Activated CD4-positive, alpha-beta T cell treated with anti-CD3 and anti-CD28 coated beads, Interleukin-2, amount 50 U/mL, for 1 hour (primary cell): ENCODE measurements around the gene ABR.
"Not testable (repeated sequence)": the region's sequence is repeated elsewhere in the genome, so short reads cannot be mapped to it uniquely, and the experiment has no call there.

Experiments used
- DNase-seq: peaks from one replicate; pipeline ENCODE4 v3.0.0-alpha.2; 2020

The ABR gene

DNA sequence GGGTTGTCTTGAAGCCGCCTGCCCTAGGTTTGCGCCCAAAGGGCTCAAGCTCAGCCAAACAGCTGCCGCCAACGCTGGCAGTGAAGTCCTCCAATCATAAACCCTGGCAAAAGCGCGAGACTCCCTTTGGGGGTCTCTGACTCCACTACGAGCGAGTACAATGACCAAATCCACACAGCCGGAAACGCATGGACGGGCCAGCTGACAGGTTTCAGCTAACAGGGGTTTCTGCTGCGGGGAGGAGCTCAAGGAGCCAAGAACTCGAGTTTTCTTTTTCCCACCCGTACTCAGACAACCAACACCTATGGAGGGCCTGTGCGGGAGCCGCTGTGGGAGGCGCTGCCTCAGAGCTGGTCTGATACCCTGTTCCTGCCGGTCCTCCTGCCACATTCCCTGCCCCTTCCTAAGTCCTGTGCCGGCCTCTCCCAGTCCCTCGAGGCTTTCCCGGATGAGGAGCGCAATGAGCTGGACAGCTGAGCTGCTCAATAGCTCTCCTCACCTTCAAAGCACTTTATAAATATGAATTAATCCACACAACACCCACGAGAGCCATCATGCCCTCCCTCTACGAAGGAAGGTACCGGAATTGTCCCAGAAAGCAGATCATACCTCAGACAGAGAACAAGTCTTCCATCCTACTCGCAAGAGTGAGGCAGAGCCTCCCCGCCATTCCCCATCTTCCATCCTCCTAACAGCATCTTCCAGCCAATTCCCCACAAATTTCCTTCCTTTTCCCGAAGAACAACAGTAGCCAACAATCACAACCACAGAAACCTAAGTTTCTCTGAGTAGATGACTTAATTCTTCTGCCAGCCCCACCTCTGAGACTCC lies 6.1 kb downstream of the ABR start:
- no peak for DNase-seq

DNA sequence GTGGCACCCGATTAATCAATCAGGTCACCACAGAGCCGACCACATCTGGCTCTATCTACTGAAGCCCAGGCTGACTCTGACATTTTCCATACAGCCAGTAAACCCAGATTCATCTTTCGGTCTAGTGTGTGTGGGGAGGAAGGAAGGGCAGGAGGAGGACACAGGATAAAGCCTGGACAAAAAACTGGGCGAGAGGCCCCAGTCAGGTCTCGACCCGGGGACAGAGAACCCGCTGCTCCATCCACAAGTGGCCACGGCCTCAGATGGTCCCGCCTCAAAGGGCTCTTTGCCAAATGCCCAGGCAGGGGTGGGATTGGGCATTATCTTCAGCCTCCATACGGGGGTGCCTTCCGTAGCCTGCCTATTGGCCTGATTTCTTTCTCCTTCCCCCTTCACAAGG lies 7.8 kb downstream of the ABR start:
- no peak for DNase-seq

DNA sequence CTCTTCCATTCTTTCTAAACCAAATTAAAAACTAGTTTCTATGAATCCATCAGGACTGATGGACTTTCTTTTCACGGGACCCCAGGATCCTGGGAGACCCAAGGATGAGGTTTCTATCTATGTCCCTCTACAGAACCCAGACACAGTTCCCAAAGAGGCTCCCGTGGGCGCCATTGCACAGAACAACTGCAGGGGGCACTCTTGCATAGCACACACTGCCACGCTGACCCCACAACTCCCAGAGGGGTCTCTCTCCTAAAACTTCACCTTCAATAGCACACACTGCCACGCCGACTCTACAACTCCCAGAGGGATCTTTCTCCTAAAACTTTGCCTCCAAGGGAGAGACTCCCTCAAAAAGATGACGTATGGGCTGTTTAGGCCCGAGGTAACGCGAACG lies 9.0 kb downstream of the ABR start:
- DNase-seq, result no peak

DNA sequence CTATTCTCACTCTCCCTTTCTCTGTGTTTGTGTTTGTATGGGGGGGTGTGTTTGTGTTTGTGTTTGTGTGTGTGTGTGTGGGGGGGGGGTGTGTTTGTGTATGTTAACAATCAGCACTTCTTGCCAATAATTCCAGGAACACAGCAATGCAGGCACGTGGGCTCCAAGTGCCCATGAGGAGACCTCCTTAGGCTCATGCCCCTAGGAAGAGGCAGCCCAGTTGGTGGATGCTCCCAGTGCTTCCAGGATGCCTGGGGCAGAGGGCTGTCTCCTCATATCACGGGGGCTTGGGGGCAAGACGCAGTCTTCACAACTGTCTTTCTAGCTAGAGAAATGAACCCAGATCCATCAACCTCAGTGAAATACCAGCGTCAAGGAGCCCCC lies 9.9 kb downstream of the ABR start:
- no peak for DNase-seq

DNA sequence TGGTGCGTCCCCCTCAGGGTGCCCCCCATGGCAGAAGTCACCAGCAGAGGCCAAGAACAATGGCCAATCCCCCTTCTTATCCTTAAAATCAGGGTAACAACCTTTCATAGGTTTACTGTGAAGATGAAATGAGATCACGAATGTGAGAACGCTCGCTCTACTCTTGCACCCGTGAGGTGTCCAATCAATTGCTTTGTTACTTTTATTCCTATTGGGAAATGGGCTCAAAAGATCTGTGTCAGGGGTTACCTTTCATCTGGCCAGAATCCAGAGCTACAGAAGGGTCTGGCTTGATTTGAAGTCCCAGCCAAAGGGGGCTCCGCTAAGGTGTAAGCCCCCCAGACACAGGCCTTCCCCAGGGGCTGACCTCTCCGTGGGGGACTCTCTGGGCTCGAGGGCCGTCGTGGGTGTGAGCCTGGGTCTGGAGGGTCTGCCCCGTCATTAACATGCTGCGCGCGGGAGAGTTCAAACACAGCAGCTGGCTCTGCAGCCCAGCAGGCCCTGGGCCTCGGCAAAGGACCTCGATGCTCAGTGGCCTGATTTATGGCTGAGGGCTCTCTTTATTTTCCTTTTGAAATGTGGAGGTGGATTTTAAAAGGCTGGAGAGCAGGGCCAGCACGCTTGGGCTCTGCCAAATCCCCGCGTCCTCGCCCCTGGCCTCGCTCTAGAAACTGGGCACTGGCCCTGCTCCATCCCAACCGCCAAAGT lies 10.4 kb downstream of the ABR start:
- no peak for DNase-seq

DNA sequence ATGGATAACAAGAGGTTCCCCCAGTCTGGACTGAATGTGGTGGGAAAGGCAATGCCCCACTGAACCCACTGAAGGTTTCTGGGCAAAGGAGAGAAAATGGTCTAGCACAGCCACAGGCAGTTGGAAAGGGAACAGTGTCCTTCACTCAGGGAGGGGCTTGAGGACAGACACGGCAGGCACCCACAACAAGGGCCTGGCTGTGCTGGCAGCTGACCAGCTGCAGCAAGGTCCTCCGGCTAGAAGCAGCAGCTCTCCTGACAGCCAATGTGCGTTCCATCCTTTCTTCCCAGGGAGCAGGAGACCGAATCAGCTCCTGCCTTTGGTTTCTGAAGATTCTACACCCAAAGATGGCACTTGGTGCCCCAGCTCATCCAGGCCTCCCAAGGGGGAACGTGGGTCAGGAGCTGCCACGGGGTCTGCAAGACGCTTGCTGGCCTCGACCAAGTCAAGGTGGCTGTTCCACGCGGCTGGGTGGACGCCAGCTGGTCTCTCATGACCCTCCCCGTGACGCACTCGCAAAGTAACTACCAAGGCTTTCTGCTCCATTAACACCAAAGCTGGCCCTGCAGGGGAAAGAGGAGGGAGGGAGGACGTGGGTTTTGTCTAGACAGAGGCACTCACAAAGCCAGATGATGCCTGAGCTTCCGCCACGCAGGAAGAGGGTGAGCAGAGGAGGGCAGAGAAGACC lies 11.1 kb downstream of the ABR start:
- no peak for DNase-seq

DNA sequence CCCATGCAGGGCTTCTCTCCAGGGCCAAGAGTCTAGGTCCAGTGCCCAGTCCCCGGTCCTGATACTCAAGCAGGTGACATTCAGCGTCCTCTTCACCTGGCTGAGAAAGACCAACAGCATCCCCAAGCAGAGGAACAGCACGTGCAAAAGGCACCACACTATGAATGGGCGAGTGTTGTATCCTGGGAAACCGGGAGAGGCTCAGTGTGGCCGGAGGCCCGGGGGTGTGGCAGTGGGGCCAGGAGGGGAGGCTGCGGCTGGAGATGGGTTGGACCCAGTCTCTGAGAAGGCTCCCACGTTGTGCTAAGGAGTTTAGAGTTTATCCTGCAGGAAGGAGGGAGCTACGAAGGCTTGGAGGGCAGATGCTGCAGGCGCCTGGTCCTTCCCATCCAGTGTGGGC lies 13.5 kb downstream of the ABR start:
- no peak for DNase-seq

DNA sequence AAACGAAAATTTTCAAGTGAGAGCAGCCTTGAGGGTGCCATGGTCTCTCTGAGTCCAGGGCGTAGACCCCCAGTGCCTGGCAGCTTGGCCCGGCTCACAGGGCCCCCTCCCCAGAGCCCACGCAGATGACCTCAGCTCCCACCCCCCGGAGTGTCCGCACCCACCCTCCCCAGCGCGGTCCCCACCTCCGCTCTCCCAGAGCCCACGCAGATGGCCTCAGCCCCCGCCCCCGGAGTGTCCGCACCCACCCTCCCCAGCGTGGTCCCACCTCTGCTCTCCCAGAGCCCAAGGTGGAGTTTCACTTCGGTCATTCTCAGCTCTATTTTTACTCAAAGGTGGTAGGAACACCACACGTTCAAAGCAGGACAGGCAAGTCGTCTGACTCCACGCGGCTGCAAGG lies 13.9 kb downstream of the ABR start:
- no peak for DNase-seq

DNA sequence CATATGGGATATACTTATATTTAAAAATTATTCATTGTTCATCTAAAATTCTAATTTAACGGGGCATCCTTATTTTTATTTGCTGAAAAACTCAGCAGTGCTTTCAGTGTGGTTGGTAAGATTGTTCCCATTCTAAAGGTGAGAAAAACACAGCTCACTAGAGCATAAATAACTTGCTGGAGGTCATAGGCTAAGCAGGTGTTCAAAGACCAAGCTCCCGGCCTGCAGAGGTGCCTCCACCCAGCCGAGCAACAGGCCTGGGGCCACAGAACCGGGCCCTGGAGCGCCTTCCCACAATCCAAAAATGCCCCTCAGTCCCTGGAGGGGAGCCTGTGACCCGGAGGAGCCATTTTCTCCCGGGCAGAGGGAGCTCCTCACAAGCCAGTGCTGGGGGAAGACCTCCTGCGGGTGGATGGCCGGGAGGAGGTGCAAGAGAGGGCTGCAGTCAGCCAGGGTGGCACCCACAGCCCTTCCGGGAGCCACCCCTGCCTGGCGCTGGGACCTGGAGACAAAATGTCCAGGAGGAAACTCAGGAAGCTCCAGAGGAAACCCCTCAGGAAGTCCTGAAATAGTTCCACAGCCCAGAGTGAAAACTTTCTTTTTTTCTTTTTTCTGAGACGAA lies 14.7 kb downstream of the ABR start:
- no peak for DNase-seq

DNA sequence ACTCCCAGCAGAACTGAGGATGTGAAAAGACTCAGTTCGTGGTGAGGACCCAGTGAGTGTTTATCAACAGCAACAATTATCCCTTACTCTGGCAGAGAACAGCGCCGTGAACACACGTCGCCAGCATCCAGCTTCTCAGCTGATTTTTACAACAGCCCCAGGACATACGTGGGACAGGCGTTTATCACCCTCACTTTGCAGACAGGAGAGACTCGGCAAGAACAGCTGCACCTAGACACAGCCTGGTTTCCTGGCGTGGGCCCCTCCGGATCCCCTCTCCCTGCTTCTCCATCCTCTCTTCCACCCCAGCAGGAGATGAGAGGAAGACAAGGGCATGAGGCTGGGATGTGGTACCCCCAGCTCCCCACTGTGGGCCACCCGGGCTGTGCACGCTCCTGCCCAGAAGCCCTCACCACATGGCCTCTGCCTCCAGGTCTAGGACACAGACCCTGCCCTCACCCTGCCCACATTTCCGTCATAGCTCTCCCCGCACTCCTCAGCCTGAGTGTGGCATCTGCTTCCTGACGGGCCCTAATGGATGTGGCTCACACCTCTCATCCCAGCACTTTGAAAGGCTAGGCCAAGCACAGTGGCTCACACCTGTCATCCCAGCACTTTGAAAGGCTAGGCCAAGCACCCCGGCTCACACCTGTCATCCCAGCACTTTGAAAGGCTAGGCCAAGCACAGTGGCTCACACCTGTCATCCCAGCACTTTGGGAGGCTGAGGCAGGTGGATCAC lies 17.5 kb downstream of the ABR start:
- no peak for DNase-seq

DNA sequence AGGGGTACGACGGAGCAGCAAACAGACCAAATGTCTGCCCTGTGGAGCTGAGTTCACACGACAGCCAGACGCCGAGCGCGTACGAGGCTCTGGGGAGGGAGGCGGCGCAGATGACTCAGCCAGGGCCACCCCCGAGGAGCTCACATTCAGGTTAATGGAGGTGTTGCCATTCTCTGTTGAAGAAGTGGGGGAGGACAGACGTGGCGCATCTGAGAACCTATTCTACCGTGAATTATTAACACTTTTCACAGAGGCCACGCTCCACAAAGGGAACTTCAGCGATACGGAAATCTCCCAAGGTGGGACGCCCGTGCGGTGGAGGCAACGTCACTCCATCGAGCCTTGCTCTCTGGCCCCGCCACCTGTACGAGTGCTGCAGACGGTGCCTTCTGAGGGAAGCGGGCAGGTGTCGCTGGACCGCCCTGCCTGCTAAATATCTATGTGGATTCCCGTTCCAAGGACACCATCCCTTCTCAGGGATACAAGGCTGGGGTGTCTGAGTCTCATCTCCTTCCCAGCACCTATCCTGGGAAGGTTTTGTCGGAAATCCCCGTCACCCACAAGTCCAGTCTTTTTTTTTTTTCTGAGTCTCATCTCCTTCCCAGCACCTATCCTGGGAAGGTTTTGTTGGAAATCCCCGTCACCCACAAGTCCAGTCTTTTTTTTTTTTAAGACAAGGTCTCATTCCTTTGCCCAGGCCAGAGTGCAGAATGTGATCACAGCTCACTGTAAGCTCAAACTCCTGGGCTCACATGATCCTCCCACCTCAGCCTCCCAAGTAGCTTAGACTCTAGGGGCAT lies 19.0 kb downstream of the ABR start:
- no peak for DNase-seq

DNA sequence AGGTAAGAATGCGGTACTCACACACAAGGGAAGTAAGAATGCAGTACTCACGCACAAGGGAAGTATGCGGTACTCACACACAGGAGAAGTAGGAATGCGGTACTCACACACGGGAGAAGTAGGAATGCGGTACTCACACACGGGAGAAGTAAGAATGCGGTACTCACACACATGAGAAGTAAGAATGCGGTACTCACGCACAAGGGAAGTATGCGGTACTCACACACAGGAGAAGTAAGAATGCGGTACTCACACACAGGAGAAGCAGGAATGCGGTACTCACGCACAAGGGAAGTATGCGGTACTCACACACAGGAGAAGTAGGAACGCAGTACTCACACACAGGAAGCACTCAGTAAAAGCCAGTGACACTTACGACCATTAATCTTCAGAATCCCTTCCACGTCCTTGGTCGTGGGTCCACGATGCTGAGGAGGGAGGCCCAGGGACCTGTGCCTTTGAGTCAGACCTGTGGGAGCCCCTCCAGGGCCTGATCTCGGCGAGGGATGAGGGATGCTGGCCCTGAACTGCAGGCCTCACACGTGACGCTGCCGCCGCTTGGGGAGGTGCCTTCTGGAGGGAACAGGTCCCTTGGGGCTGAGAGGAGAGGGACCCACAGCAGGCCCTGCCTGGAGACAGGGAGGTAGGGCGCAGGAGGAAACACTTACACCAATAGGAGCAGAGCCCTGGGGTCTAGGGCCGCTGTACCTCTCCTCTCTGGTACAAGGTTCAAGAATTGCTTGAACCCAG lies 20.2 kb downstream of the ABR start:
- DNase-seq, result no peak

DNA sequence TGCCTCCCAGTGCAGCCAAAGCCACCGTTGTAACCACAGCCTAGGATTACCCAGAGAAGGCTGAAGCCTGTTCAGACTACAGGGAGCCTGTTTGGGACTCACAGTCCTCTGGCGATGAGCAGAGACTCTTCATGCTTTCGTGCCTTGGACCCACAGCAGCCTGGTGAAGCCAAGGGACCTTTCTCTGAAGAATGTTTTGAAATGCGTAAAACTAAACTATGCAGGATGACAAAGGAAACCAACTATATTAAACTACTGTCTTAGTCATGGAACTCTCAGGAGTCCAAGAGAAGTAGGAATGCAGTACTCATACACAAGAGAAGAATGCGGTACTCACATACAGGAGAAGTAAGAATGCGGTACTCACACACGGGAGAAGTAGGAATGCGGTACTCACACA lies 20.9 kb downstream of the ABR start:
- no peak for DNase-seq

DNA sequence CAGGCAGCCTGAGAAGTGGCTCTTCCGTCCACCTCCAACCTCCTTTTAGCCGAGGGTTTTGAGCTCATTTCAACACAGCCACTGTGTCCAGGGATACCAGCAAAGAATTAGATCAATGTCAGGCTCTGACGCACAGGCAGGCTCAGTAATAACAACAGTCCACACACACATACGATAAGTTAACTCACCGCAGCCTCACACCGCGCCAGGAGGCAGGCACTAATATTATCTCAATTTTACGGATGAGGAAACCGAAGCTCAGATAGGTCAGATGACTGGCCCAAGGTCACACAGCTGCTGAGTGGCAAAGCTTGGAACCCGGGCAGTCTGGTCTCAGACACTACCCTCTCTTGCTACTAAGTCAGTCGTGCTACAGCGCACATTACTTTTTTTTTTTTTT lies 22.9 kb downstream of the ABR start:
- no peak for DNase-seq

DNA sequence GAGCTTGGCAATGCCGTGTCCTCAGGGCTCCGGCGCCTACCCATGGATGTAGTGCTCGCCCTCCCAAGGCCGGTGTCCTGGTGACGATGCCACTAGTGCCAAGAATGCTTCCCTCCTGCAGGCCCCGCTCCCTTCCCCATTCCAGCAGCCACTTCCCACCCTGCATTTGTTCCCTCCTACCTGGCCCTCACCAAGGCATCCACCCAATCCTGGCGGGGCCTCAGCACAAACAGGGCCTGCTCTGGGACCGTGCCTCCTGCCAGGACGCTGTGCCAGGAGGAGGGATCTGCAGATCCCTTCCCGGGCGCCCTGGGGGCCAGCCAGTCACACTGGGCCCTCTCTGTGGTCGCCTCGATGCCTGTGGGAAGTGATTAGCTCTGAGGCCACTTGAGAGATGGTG lies 25.1 kb downstream of the ABR start:
- no peak for DNase-seq

DNA sequence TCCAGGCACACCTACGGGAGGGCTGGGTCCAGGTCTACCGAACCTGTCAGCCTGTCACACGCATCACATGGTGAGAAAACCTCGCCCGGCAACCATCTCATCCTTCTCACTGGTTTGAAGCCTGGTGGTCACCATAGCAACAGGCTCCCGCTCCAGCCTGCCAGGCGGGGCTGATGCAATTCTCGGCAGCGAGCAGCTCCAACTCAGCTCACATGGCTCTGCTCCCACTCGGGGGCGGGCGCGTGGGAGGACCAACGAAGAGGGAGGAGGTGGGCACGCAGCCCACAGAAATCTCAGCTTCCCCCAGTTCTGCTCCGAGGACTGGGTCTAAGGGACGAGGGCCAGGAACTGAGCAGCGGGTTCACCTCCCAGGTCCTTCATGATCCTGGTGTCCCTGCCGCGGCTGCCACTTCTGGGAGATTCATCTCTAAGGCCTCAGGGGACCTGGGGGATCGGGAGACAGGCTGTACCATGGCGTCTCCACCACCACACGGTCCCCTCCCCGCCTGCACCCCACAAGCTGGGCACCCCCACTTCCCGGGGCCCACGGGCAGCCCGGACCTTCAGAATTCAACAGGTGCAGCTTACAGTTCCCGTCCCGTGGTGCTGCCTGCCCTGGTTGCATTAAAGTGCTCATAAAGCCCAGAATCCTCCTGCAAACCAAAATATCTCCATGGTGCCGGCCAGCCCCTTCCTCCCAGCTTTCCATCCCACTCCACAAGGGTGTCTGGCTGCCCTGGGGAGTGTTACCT lies 25.8 kb downstream of the ABR start:
- no peak for DNase-seq

DNA sequence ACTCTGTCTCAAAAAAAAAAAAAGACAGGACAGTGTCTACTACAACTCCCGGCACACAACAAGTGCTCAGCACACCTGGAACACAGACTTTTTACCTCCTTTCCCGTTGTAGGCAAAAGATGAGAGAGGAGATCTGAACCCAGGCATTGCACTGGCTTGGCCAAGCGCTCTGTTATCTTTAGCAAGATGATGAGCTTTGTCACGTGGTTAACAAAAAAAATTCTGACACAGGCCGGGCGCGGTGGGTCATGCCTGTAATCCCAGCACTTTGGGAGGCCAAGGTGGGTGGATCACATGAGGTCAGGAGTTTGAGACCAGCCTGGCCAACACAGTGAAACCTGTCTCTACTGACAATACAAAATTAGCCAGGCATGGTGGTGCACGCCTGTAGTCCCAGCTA lies 27.2 kb downstream of the ABR start:
- DNase-seq, result not testable (repeated sequence)

DNA sequence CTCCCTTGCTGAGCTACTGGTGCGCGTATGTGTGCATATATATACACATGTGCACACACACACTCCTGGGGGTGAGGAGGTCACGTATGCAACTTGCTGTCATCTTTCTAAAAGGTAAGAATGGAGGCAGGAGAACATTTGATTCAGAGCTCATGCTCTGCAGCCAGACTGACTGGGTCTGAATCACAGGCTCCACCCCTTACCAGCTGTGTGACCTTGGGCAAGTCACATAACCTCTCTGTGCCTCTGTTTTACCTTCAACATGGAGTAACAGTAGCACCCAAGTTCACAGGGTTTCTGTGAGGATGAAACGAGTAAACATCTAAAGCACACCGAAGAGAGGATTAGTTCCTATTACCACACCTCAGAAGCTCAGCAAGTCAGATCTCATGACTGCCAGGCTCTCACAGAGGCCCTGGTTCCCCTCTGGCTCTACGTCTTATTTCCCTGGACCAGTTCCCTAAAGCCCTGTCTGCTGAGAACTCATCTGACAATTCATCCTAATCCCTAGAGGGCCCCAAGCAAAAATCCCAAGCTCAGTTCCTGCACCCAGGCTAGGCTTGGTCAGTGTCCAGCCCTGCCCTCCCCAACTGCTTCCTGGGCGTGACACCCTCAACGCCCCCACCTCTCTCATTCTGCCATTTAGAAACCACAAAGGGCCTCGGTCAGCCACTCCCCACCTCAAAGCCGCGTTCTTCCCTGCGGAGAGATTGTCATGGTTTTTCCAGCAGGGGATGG lies 28.7 kb downstream of the ABR start:
- no peak for DNase-seq

DNA sequence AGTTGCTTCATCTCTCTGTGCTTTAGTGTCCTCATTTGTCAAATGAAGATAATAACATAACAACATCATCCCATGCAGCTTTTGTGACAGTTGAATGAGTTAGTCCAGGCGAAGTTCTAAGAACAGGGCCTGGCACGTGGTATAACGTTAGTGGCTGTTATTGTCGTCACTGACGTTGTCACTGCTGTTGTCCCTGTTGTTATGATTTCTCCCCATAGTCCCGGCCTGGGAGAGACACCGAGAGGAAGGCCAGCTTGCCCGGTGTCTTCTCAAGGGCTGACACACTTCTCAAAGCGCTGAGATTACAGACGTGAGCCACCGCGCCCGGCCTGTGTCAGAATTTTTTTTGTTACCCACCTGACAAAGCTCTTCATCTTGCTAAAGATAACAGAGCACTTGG lies 29.9 kb downstream of the ABR start:
- no peak for DNase-seq

DNA sequence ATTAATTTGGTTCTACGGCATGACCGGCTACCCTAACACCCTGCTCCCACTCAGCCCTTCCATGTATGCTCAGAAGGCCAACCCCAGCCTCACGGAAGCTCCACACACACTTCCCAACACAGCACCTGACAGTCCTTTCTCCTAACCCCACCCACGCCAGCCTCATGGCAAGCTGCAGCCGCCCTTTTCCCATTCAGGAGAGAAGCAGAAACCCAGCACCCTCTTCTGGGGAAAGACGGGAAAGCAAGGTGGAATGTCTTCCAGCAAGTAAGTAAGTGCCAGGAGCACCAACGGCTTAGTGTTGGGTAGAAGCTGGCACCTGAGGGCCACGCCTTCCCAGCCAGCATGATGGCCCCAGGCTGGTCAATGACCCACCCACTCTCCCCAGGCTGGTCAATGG lies 32.1 kb downstream of the ABR start:
- no peak for DNase-seq
